HG03097 (cell line): ENCODE results near the gene FAM168A.
"Not testable (repeated sequence)": the region's sequence is repeated elsewhere in the genome, so short reads cannot be mapped to it uniquely, and the experiment has no call there.

Experiments used
- ATAC-seq: cut with Tn5 transposase; IDR thresholded peaks from one replicate; pipeline ENCODE4 v1.9.1; 2021; ENCODE audit not compliant: unreplicated experiment, low FRiP score

FAM168A gene

GRCh38 chr11:73436859-73437258 lies 161.1 kb downstream of the FAM168A start:
- not testable (repeated sequence) for ATAC-seq

GRCh38 chr11:73431396-73431795 lies 166.5 kb downstream of the FAM168A start:
- ATAC-seq: no peak

- no peak for ATAC-seq
Observed at GRCh38 chr11:73430326-73430725, 167.6 kb downstream of the FAM168A start.

- ATAC-seq: no peak
Observed at GRCh38 chr11:73429121-73429750, 168.7 kb downstream of the FAM168A start.

- ATAC-seq: no peak
Observed at GRCh38 chr11:73428699-73429098, 169.2 kb downstream of the FAM168A start.

GRCh38 chr11:73428227-73428626 lies 169.7 kb downstream of the FAM168A start:
- ATAC-seq: no peak

GRCh38 chr11:73426219-73426850 lies 171.6 kb downstream of the FAM168A start:
- no peak for ATAC-seq

- ATAC-seq: no peak
Observed at GRCh38 chr11:73425108-73425507, 172.8 kb downstream of the FAM168A start.

- no peak for ATAC-seq
Observed at GRCh38 chr11:73423506-73423905, 174.4 kb downstream of the FAM168A start.

- no peak for ATAC-seq
Observed at GRCh38 chr11:73422886-73423285, 175.0 kb downstream of the FAM168A start.

GRCh38 chr11:73420136-73420535 lies 177.8 kb downstream of the FAM168A start:
- ATAC-seq: no peak

GRCh38 chr11:73416786-73417185 lies 181.1 kb downstream of the FAM168A start:
- no peak for ATAC-seq

GRCh38 chr11:73415854-73416615 lies 181.9 kb downstream of the FAM168A start:
- no peak for ATAC-seq

GRCh38 chr11:73414977-73415651 lies 182.8 kb downstream of the FAM168A start:
- ATAC-seq: no peak

GRCh38 chr11:73413256-73413655 lies 184.7 kb downstream of the FAM168A start:
- ATAC-seq: no peak

- ATAC-seq: no peak
Observed at GRCh38 chr11:73412308-73412707, 185.6 kb downstream of the FAM168A start.

- ATAC-seq: no peak
Observed at GRCh38 chr11:73411031-73411430, 186.9 kb downstream of the FAM168A start.

- no peak for ATAC-seq
Observed at GRCh38 chr11:73410627-73411026, 187.3 kb downstream of the FAM168A start.

GRCh38 chr11:73409431-73409830 lies 188.5 kb downstream of the FAM168A start:
- ATAC-seq: no peak

- no peak for ATAC-seq
Observed at GRCh38 chr11:73406619-73407018, 191.3 kb downstream of the FAM168A start.

GRCh38 chr11:73406131-73406530 lies 191.8 kb downstream of the FAM168A start:
- ATAC-seq: no peak
